ENCODE data around the gene PDE6A.
"Not testable (repeated sequence)": the region's sequence is repeated elsewhere in the genome, so short reads cannot be mapped to it uniquely, and the experiment has no call there.

PDE6A gene

GRCh38 chr5:149951138-149951749 lies 6.7 kb upstream of the PDE6A start:
- no peak for DNase-seq (ENCODE audit: low read depth)

- DNase-seq (ENCODE audit: low read depth), result no peak
Observed at GRCh38 chr5:149948993-149949392, 4.4 kb upstream of the PDE6A start.

GRCh38 chr5:149946118-149946517 lies 1.5 kb upstream of the PDE6A start:
- DNase-seq (ENCODE audit: low read depth), result no peak

- not testable (repeated sequence) for DNase-seq (ENCODE audit: low read depth)
Observed at GRCh38 chr5:149943177-149943949, 1.2 kb downstream of the PDE6A start.

GRCh38 chr5:149942741-149943169 lies 1.8 kb downstream of the PDE6A start:
- not testable (repeated sequence) for DNase-seq (ENCODE audit: low read depth)

GRCh38 chr5:149942199-149942598 lies 2.4 kb downstream of the PDE6A start:
- DNase-seq (ENCODE audit: low read depth), result no peak

GRCh38 chr5:149941795-149942194 lies 2.8 kb downstream of the PDE6A start:
- DNase-seq (ENCODE audit: low read depth), result no peak

- DNase-seq (ENCODE audit: low read depth), result no peak
Observed at GRCh38 chr5:149940941-149941644, 3.5 kb downstream of the PDE6A start.

- no peak for DNase-seq (ENCODE audit: low read depth)
Observed at GRCh38 chr5:149940077-149940574, 4.5 kb downstream of the PDE6A start.

GRCh38 chr5:149939546-149939945 lies 5.0 kb downstream of the PDE6A start:
- DNase-seq (ENCODE audit: low read depth), result no peak

- no peak for DNase-seq (ENCODE audit: low read depth)
Observed at GRCh38 chr5:149938791-149939358, 5.7 kb downstream of the PDE6A start.

- DNase-seq (ENCODE audit: low read depth), result no peak
Observed at GRCh38 chr5:149938279-149938678, 6.3 kb downstream of the PDE6A start.

- no peak for DNase-seq (ENCODE audit: low read depth)
Observed at GRCh38 chr5:149937610-149938009, 7.0 kb downstream of the PDE6A start.

- no peak for DNase-seq (ENCODE audit: low read depth)
Observed at GRCh38 chr5:149936700-149937091, 7.9 kb downstream of the PDE6A start.

- no peak for DNase-seq (ENCODE audit: low read depth)
Observed at GRCh38 chr5:149936044-149936699, 8.4 kb downstream of the PDE6A start.

- DNase-seq (ENCODE audit: low read depth), result no peak
Observed at GRCh38 chr5:149935431-149935901, 9.1 kb downstream of the PDE6A start.

- DNase-seq (ENCODE audit: low read depth), result no peak
Observed at GRCh38 chr5:149932445-149933350, 11.9 kb downstream of the PDE6A start.

- DNase-seq (ENCODE audit: low read depth), result no peak
Observed at GRCh38 chr5:149931992-149932436, 12.6 kb downstream of the PDE6A start.

GRCh38 chr5:149930749-149931574 lies 13.6 kb downstream of the PDE6A start:
- DNase-seq (ENCODE audit: low read depth), result no peak

Data from activated gamma-delta T cell treated with anti-CD3 and anti-CD28 coated beads, Interleukin-2, amount 50 U/mL, for 16 hours (primary cell).